RWPE2 (cell line): ENCODE data around the gene GLTPD2.

Experiments used
- ATAC-seq: fragments of 200-7000 bp; cut with Tn5 transposase; 3 replicates; pipeline ENCODE4 v1.9.1; 2021; ENCODE audit warnings: low read depth
- DNase-seq: peaks from one replicate; pipeline ENCODE4 v3.0.0-alpha.2; 2020; ENCODE audit warnings: low spot score
- H3K27ac ChIP-seq: fragments of 450-650 bp; 2 replicates; pipeline ENCODE4 v1.5.1; 2017; ENCODE audit warnings: mild to moderate bottlenecking; ENCODE audit not compliant: poor library complexity, severe bottlenecking
- H3K27me3 ChIP-seq: fragments of 250-450 bp; sonication (Bioruptor Pico); 2 replicates; pipeline ENCODE4 v1.5.1; 2021; ENCODE audit warnings: mild to moderate bottlenecking, moderate library complexity; ENCODE audit not compliant: insufficient read depth, poor library complexity, severe bottlenecking
- H3K36me3 ChIP-seq: fragments of 250-450 bp; sonication (Bioruptor Pico); 2 replicates; pipeline ENCODE4 v1.5.1; 2020; ENCODE audit warnings: low read depth, mild to moderate bottlenecking, moderate library complexity
- H3K4me1 ChIP-seq: fragments of 250-450 bp; sonication (Bioruptor Pico); 2 replicates; pipeline ENCODE4 v1.5.1; 2021; ENCODE audit warnings: mild to moderate bottlenecking, moderate library complexity; ENCODE audit not compliant: insufficient read depth, poor library complexity, severe bottlenecking
- H3K4me3 ChIP-seq: fragments of 250-450 bp; sonication (Bioruptor Pico); 2 replicates; pipeline ENCODE4 v1.5.1; 2021; ENCODE audit warnings: mild to moderate bottlenecking, moderate library complexity; ENCODE audit not compliant: severe bottlenecking
- H3K9me3 ChIP-seq: fragments of 250-450 bp; sonication (Bioruptor Pico); 2 replicates; pipeline ENCODE4 v1.5.1; 2021; ENCODE audit warnings: mild to moderate bottlenecking, moderate library complexity; ENCODE audit not compliant: severe bottlenecking
- CTCF ChIP-seq: fragments of 450-650 bp; IDR thresholded peaks from one replicate; pipeline ENCODE4 v1.5.1; 2017; ENCODE audit warnings: mild to moderate bottlenecking, moderate library complexity; ENCODE audit not compliant: poor library complexity, severe bottlenecking

GLTPD2 gene

GRCh38 chr17:4766723-4767122 lies 22.0 kb upstream of the GLTPD2 start:
- Histone ChIP-seq H3K4me1 (no peaks in the 10 kb centered on the region), H3K27me3 (no peaks in the 10 kb centered on the region), H3K27ac (no peak overlapping the region), H3K4me3 (no peak overlapping the region), H3K36me3 (no peaks in the 10 kb centered on the region), H3K9me3 (no peaks in the 10 kb centered on the region)
- DNase-seq (no peak), ATAC-seq (no peak)
- no peak for TF ChIP-seq CTCF

- Histone ChIP-seq H3K9me3 (no peaks in the 10 kb centered on the region), H3K4me3 (no peak overlapping the region), H3K36me3 (no peaks in the 10 kb centered on the region), H3K4me1 (no peaks in the 10 kb centered on the region), H3K27me3 (no peaks in the 10 kb centered on the region), H3K27ac (no peak overlapping the region)
- no peak for ATAC-seq
- no peak for DNase-seq
- no peak for TF ChIP-seq CTCF
Measured at GRCh38 chr17:4768298-4768697, 20.5 kb upstream of the GLTPD2 start.

GRCh38 chr17:4769628-4770027 lies 19.1 kb upstream of the GLTPD2 start:
- DNase-seq (no peak), ATAC-seq (peak; percentile 53; the same call in 1 of the 3 replicates)
- H3K4me3 ChIP-seq, result no peak overlapping the region
- H3K27ac ChIP-seq, result no peak overlapping the region
- no peaks in the 10 kb centered on the region for H3K9me3 ChIP-seq
- no peaks in the 10 kb centered on the region for H3K4me1 ChIP-seq
- TF ChIP-seq CTCF, result no peak
- H3K27me3 ChIP-seq, result no peaks in the 10 kb centered on the region
- H3K36me3 ChIP-seq, result no peaks in the 10 kb centered on the region

GRCh38 chr17:4771519-4772234 lies 17.1 kb upstream of the GLTPD2 start, which contains the start of gene TM4SF5:
TM4SF5 (plus strand) TSS chr17:4771886; CDS start chr17:4771923, 37 bp downstream.
- Histone ChIP-seq H3K4me1 (no peaks in the 10 kb centered on the region), H3K9me3 (no peaks in the 10 kb centered on the region), H3K4me3 (no peak within 1 kb of the TSS), H3K36me3 (no peaks in the 10 kb centered on the region), H3K27ac (no peak within 1 kb of the TSS), H3K27me3 (no peaks in the 10 kb centered on the region)
- DNase-seq (no peak), ATAC-seq (peak; percentile 25; the same call in 1 of the 3 replicates)
- TF ChIP-seq CTCF, result no peak

GRCh38 chr17:4772235-4772613 lies 16.5 kb upstream of the GLTPD2 start:
- Histone ChIP-seq H3K4me1 (no peaks in the 10 kb centered on the region), H3K4me3 (no peak overlapping the region), H3K27me3 (no peaks in the 10 kb centered on the region), H3K36me3 (no peaks in the 10 kb centered on the region), H3K27ac (no peak overlapping the region), H3K9me3 (no peaks in the 10 kb centered on the region)
- no peak for TF ChIP-seq CTCF
- DNase-seq (no peak), ATAC-seq (no peak)
